Subcutaneous adipose tissue (tissue), 4 donors: ENCODE results near the gene CLDN20. TPM values are rescaled to one million over a fixed set of nuclear protein-coding genes. Genes with fewer than 3 reads are reported as not detected.

Experiments
- CTCF ChIP-seq: fragments of 450-650 bp; IDR thresholded peaks from one replicate; pipeline ENCODE4 v1.5.1; 2016; ENCODE audit warnings: low read depth, mild to moderate bottlenecking, control low read depth, antibody characterized with exemption, moderate library complexity
- total RNA-seq, 4 donors: library from RNA; depleted of rRNA; stranded (reverse); fragments of >200 nt; gene quantifications; one replicate each; pipeline ENCODE4 v1.1.0, GENCODE V29; 2016

CLDN20 gene
- total RNA-seq: not detected

- TF ChIP-seq CTCF: no peak
Measured at GRCh38 chr6:155263373-155264063, at the start of gene CLDN20. Gene CLDN20, plus strand, starts transcription at chr6:155264013. Its CDS starts 11,707 bp downstream, at chr6:155275720.

- TF ChIP-seq CTCF: no peak
Measured at GRCh38 chr6:155215906-155216305, 47.9 kb upstream of the CLDN20 start.

- no peak for TF ChIP-seq CTCF
Measured at GRCh38 chr6:155216312-155217046, 47.3 kb upstream of the CLDN20 start.

GRCh38 chr6:155219299-155219698 is 44.5 kb upstream of the CLDN20 start:
- TF ChIP-seq CTCF: no peak

GRCh38 chr6:155219858-155220301 is 43.9 kb upstream of the CLDN20 start:
- no peak for TF ChIP-seq CTCF

GRCh38 chr6:155221086-155221485 is 42.7 kb upstream of the CLDN20 start:
- no peak for TF ChIP-seq CTCF

- TF ChIP-seq CTCF: no peak
Measured at GRCh38 chr6:155222506-155222905, 41.3 kb upstream of the CLDN20 start.
